ENCODE results near the gene PCSK4. TPM values are rescaled to one million over a fixed set of nuclear protein-coding genes. Genes with fewer than 3 reads are reported as not detected.

The PCSK4 gene
- total and polyA plus RNA-seq, 7 donors: 0.99 to 5.0 (median 3.1) TPM; not detected in 1

- peaks cover 42 to 56% (median 51%) of the 10 kb centered on the region in 3 donors for H3K27me3 ChIP-seq
- H3K27ac ChIP-seq: no peak overlapping the region
- peaks cover 0 to 11% (median 3%) of the 10 kb centered on the region in 4 donors for H3K36me3 ChIP-seq
- intact Hi-C loops (cut with DNase I): loop anchor here (10.0 kb wide), 1 partner anchor 307 kb away; no protein-coding TSS in a partner anchor
- no peak for TF ChIP-seq EP300 (IDR thresholded peaks at IDR 0.05)
- no peak for TF ChIP-seq POLR2A (IDR thresholded peaks at IDR 0.05)
- no peak for TF ChIP-seq POLR2AphosphoS5 (IDR thresholded peaks at IDR 0.05)
- TF ChIP-seq, protein P1, sequence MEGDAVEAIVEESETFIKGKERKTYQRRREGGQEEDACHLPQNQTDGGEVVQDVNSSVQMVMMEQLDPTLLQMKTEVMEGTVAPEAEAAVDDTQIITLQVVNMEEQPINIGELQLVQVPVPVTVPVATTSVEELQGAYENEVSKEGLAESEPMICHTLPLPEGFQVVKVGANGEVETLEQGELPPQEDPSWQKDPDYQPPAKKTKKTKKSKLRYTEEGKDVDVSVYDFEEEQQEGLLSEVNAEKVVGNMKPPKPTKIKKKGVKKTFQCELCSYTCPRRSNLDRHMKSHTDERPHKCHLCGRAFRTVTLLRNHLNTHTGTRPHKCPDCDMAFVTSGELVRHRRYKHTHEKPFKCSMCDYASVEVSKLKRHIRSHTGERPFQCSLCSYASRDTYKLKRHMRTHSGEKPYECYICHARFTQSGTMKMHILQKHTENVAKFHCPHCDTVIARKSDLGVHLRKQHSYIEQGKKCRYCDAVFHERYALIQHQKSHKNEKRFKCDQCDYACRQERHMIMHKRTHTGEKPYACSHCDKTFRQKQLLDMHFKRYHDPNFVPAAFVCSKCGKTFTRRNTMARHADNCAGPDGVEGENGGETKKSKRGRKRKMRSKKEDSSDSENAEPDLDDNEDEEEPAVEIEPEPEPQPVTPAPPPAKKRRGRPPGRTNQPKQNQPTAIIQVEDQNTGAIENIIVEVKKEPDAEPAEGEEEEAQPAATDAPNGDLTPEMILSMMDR (IDR thresholded peaks at IDR 0.05): no peak
- no peak overlapping the region for H3K4me3 ChIP-seq
- 59 to 81% methylated on average over 16 of the region's 16 CpGs for WGBS, 2 donors
- DNase-seq: no peak
- peaks cover 0 to 36% (median 27%) of the 10 kb centered on the region in 4 donors for H3K4me1 ChIP-seq
- no peaks in the 10 kb centered on the region for H3K9me3 ChIP-seq
Measured at GRCh38 chr19:1457892-1458291, 32.3 kb downstream of the PCSK4 start.

GRCh38 chr19:1457031-1457739 lies 33.0 kb downstream of the PCSK4 start:
- DNase-seq: no peak
- Histone ChIP-seq H3K4me3 (no peak overlapping the region), H3K36me3 (peaks cover 0 to 11% (median 3%) of the 10 kb centered on the region in 4 donors), H3K9me3 (no peaks in the 10 kb centered on the region), H3K27me3 (peaks cover 49 to 64% (median 58%) of the 10 kb centered on the region in 3 donors), H3K4me1 (peaks cover 0 to 36% (median 30%) of the 10 kb centered on the region in 4 donors), H3K27ac (no peak overlapping the region)
- TF ChIP-seq, protein P1 (IDR thresholded peaks at IDR 0.05): no peak
- TF ChIP-seq POLR2A (IDR thresholded peaks at IDR 0.05) (no peak), POLR2AphosphoS5 (IDR thresholded peaks at IDR 0.05) (peak in 1 of 4 donors; percentile 21), EP300 (IDR thresholded peaks at IDR 0.05) (no peak)
- intact Hi-C loops (cut with DNase I): loop anchor here (10.0 kb wide), 1 partner anchor 308 kb away; no protein-coding TSS in a partner anchor
- 9 to 14% methylated on average over 48 of the region's 48 CpGs for WGBS, 2 donors

DNA sequence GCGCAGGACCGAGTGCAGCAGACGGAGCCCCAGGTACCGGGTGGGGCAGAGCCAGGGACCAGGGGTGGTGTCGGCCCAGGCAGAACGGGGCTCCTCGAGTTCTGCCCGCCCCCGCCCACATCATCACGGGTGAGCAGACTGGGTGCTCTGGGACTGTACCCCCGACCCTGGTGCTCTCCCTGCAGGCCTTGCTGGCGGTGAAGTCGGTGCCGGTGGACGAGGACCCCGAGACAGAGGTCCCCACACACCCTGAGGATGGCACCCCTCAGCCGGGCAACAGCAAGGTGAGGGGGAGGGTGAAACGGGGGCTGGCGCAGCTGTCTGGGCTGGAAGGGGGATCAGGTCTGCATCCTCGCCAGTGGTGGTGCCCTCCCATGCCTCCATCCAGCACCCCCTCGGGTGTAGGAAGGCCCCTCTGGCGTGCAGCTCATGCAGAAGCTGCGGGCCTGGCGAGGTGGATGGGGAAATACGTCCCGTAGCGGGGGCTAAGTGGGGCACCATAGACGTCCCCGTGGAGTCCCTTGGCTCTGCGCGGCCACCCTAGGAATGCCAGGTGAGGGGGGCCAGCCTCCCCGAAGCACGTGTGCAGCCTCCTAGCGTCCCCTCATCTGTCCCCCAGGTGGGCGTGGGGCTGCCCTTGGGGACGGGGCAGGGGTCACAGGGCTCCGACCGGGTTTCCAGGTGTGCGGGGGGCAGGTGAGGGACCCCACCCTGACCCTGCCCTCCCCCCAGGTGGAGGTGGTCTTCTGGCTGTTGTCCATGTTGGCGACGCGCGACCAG lies 33.8 kb downstream of the PCSK4 start:
- no peak for DNase-seq
- peaks cover 0 to 11% (median 3%) of the 10 kb centered on the region in 4 donors for H3K36me3 ChIP-seq
- 19 to 40% methylated on average over 43 of the region's 43 CpGs for WGBS, 2 donors
- no peak for TF ChIP-seq POLR2AphosphoS5 (IDR thresholded peaks at IDR 0.05)
- TF ChIP-seq, protein P1 (IDR thresholded peaks at IDR 0.05): no peak
- TF ChIP-seq POLR2A (IDR thresholded peaks at IDR 0.05): no peak
- TF ChIP-seq EP300 (IDR thresholded peaks at IDR 0.05): no peak
- intact Hi-C loops (cut with DNase I): loop anchor here (10.0 kb wide), 1 partner anchor 308 kb away; no protein-coding TSS in a partner anchor
- H3K4me3 ChIP-seq: no peak overlapping the region
- H3K9me3 ChIP-seq: no peaks in the 10 kb centered on the region
- H3K27ac ChIP-seq: no peak overlapping the region
- peaks cover 56 to 72% (median 67%) of the 10 kb centered on the region in 3 donors for H3K27me3 ChIP-seq
- H3K4me1 ChIP-seq: peaks cover 0 to 36% (median 30%) of the 10 kb centered on the region in 4 donors

DNA sequence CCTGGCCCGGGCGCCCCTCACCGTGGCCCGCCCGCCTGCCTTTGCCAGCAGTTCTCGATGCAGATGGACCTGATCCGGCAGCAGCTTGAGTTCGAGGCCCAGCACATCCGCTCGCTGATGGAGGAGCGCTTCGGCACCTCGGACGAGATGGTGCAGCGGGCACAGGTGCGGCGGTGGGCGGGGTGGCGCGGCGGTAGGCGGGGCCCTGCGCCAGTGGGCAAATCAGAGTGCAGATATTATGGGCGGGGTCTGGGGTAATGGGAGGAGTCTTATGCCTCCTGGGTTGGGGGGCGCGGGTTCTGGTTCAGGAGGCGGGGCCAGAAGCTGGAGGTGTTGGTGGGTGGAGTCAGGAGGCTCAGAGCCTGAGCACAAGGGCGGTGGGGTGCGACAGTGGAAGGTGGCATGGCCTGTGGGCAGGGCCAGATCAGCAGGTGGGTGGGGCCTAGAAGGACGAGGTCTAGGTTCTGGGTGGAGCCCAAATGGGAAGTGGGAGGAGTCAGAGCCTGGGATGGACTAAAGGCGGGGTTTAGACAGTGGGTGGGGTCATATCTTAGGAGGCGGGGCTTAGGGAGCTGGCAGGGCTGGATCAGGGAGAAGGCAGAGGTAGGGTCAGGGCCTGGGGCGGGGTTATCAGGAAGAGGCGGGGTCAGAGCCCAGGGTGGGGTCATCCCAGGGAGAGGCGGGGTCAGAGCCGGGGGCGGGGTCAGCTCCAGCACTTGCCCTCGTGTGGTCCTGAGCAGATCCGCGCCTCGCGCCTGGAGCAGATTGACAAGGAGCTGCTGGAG lies 34.6 kb downstream of the PCSK4 start:
- no peak for DNase-seq
- peaks cover 0 to 4% (median 1%) of the 10 kb centered on the region in 4 donors for H3K36me3 ChIP-seq
- no peak for TF ChIP-seq POLR2A (IDR thresholded peaks at IDR 0.05)
- no peak for TF ChIP-seq POLR2AphosphoS5 (IDR thresholded peaks at IDR 0.05)
- TF ChIP-seq, protein P1 (IDR thresholded peaks at IDR 0.05): no peak
- TF ChIP-seq EP300 (IDR thresholded peaks at IDR 0.05): no peak
- H3K27me3 ChIP-seq: peaks cover 64 to 80% (median 75%) of the 10 kb centered on the region in 3 donors
- H3K4me1 ChIP-seq: peaks cover 0 to 36% (median 30%) of the 10 kb centered on the region in 4 donors
- intact Hi-C loops (cut with DNase I): loop anchor here (10.0 kb wide), 1 partner anchor 309 kb away; no protein-coding TSS in a partner anchor
- H3K4me3 ChIP-seq: no peak overlapping the region
- no peaks in the 10 kb centered on the region for H3K9me3 ChIP-seq
- H3K27ac ChIP-seq: no peak overlapping the region
- 1 to 5% methylated on average over 42 of the region's 42 CpGs for WGBS, 2 donors

All from sigmoid colon (tissue), 7 donors.